Esophagus (tissue), 2 donors: Measurements from ENCODE around the gene IFRD2. TPM values are rescaled to one million over a fixed set of nuclear protein-coding genes. Genes with fewer than 3 reads are reported as not detected.

Experiments used
- H3K27ac ChIP-seq, 2 donors: one replicate each; pipeline ENCODE4 v1.5.1; 2013; ENCODE audit warnings: low read depth in 2 of 2, mild to moderate bottlenecking in 2 of 2, inconsistent platforms in 1 of 2, low read length in 1 of 2, moderate library complexity in 1 of 2
- H3K27me3 ChIP-seq, 2 donors: one replicate each; pipeline ENCODE4 v1.6.1; 2013; ENCODE audit warnings: low read length in 2 of 2, control low read depth in 1 of 2, mild to moderate bottlenecking in 1 of 2; ENCODE audit not compliant: insufficient read depth in 2 of 2, control insufficient read depth in 1 of 2
- H3K36me3 ChIP-seq, 2 donors: one replicate each; pipeline ENCODE4 v1.6.1; 2013; ENCODE audit warnings: low read length in 1 of 2; ENCODE audit not compliant: control insufficient read depth in 2 of 2, insufficient read depth in 2 of 2
- H3K4me1 ChIP-seq, 2 donors: one replicate each; pipeline ENCODE4 v1.6.1; 2013; ENCODE audit warnings: low read length in 1 of 2; ENCODE audit not compliant: control insufficient read depth in 2 of 2, insufficient read depth in 2 of 2
- H3K4me3 ChIP-seq, 2 donors: one replicate each; pipeline ENCODE4 v1.5.1; 2013; ENCODE audit warnings: low read length in 2 of 2, mild to moderate bottlenecking in 2 of 2, low read depth in 1 of 2, moderate library complexity in 1 of 2
- H3K9me3 ChIP-seq, 2 donors: one replicate each; pipeline ENCODE4 v1.6.1; 2013; ENCODE audit warnings: mild to moderate bottlenecking in 2 of 2, low read depth in 1 of 2, low read length in 1 of 2, moderate library complexity in 1 of 2; ENCODE audit not compliant: control insufficient read depth in 2 of 2, insufficient read depth in 1 of 2
- WGBS, 2 donors: extraction: QIAGEN DNeasy Blood & Tissue Kit; methylation state at CpG; one replicate each; pipeline ENCODE4 v1.1.7; 2013; 5-methylcytosine and 5-hydroxymethylcytosine counted together
- polyA plus RNA-seq, 2 donors: library from polyadenylated mRNA; stranded (reverse); fragments of 200-250 nt; gene quantifications; one replicate each; pipeline ENCODE4 v1.2.3, GENCODE V29; 2013
- donor health status: healthy with polysubstance abuse.
- donor health status: Bipolar disorder and iron deficiency.

The IFRD2 gene
- polyA plus RNA-seq, 2 donors, result 65.6 to 69.5 TPM

- H3K4me1 ChIP-seq, result peaks cover 0 to 21% of the 10 kb centered on the region in 2 donors
- peaks cover 16 to 25% of the 10 kb centered on the region in 2 donors for H3K36me3 ChIP-seq
- no peaks in the 10 kb centered on the region for H3K9me3 ChIP-seq
- H3K4me3 ChIP-seq, result no peak overlapping the region
- H3K27ac ChIP-seq, result peak overlapping the region; percentile 8 to 66
- no peaks in the 10 kb centered on the region for H3K27me3 ChIP-seq
- 81 to 83% methylated on average over 17 of the region's 17 CpGs for WGBS, 2 donors
Measured at GRCh38 chr3:50258029-50258680, 34.1 kb downstream of the IFRD2 start.

GRCh38 chr3:50256978-50257890 lies 35.0 kb downstream of the IFRD2 start:
- H3K27ac ChIP-seq, result peak overlapping the region; percentile 8 to 22
- 89 to 90% methylated on average over 20 of the region's 20 CpGs for WGBS, 2 donors
- no peaks in the 10 kb centered on the region for H3K9me3 ChIP-seq
- H3K36me3 ChIP-seq, result peaks cover 16 to 29% of the 10 kb centered on the region in 2 donors
- peaks cover 0 to 23% of the 10 kb centered on the region in 2 donors for H3K4me1 ChIP-seq
- no peak overlapping the region for H3K4me3 ChIP-seq
- no peaks in the 10 kb centered on the region for H3K27me3 ChIP-seq

- 39 to 67% methylated on average over 9 of the region's 9 CpGs for WGBS, 2 donors
- H3K36me3 ChIP-seq, result peaks cover 16 to 34% of the 10 kb centered on the region in 2 donors
- H3K27me3 ChIP-seq, result no peaks in the 10 kb centered on the region
- peaks cover 3 to 34% of the 10 kb centered on the region in 2 donors for H3K4me1 ChIP-seq
- no peak overlapping the region for H3K4me3 ChIP-seq
- H3K27ac ChIP-seq, result peak overlapping the region; percentile 77 to 85
- H3K9me3 ChIP-seq, result no peaks in the 10 kb centered on the region
Measured at GRCh38 chr3:50255251-50255615, 37.0 kb downstream of the IFRD2 start.

- H3K4me3 ChIP-seq, result no peak overlapping the region
- WGBS, 2 donors, result 63 to 68% methylated on average over 8 of the region's 8 CpGs
- no peaks in the 10 kb centered on the region for H3K27me3 ChIP-seq
- H3K27ac ChIP-seq, result peak overlapping the region; percentile 77 to 85
- H3K36me3 ChIP-seq, result peaks cover 16 to 35% of the 10 kb centered on the region in 2 donors
- no peaks in the 10 kb centered on the region for H3K9me3 ChIP-seq
- peaks cover 5 to 36% of the 10 kb centered on the region in 2 donors for H3K4me1 ChIP-seq
Measured at GRCh38 chr3:50254577-50255250, 37.5 kb downstream of the IFRD2 start.

- H3K9me3 ChIP-seq, result no peaks in the 10 kb centered on the region
- no peaks in the 10 kb centered on the region for H3K27me3 ChIP-seq
- 43 to 59% methylated on average over 8 of the region's 8 CpGs for WGBS, 2 donors
- H3K27ac ChIP-seq, result peak overlapping the region; percentile 74 to 88
- peaks cover 2 to 19% of the 10 kb centered on the region in 2 donors for H3K36me3 ChIP-seq
- H3K4me1 ChIP-seq, result peaks cover 11 to 59% of the 10 kb centered on the region in 2 donors
- H3K4me3 ChIP-seq, result no peak overlapping the region
Measured at GRCh38 chr3:50251220-50251619, 41.0 kb downstream of the IFRD2 start.

- WGBS, 2 donors, result 89 to 92% methylated on average over 4 of the region's 4 CpGs
- Histone ChIP-seq H3K27me3 (no peaks in the 10 kb centered on the region), H3K36me3 (peaks cover 0 to 17% of the 10 kb centered on the region in 2 donors), H3K9me3 (no peaks in the 10 kb centered on the region), H3K4me1 (peaks cover 14 to 65% of the 10 kb centered on the region in 2 donors), H3K27ac (peak overlapping the region in 1 of 2 donors; percentile 91), H3K4me3 (no peak overlapping the region)
Measured at GRCh38 chr3:50250514-50250913, 41.7 kb downstream of the IFRD2 start.

GRCh38 chr3:50249457-50249856 lies 42.8 kb downstream of the IFRD2 start:
- Histone ChIP-seq H3K27ac (peak overlapping the region; percentile 60 to 91), H3K4me3 (no peak overlapping the region), H3K4me1 (peaks cover 19 to 62% of the 10 kb centered on the region in 2 donors), H3K27me3 (no peaks in the 10 kb centered on the region), H3K36me3 (peaks cover 0 to 22% of the 10 kb centered on the region in 2 donors), H3K9me3 (no peaks in the 10 kb centered on the region)
- 83 to 86% methylated on average over 5 of the region's 5 CpGs for WGBS, 2 donors

- no peak overlapping the region for H3K4me3 ChIP-seq
- no peaks in the 10 kb centered on the region for H3K9me3 ChIP-seq
- H3K27ac ChIP-seq, result peak overlapping the region; percentile 60 to 91
- 20 to 26% methylated on average over 3 of the region's 3 CpGs for WGBS, 2 donors
- peaks cover 0 to 21% of the 10 kb centered on the region in 2 donors for H3K36me3 ChIP-seq
- peaks cover 19 to 63% of the 10 kb centered on the region in 2 donors for H3K4me1 ChIP-seq
- no peaks in the 10 kb centered on the region for H3K27me3 ChIP-seq
Measured at GRCh38 chr3:50248387-50248786, 43.8 kb downstream of the IFRD2 start.

GRCh38 chr3:50246517-50246954 lies 45.7 kb downstream of the IFRD2 start:
- H3K4me1 ChIP-seq, result peaks cover 32 to 69% of the 10 kb centered on the region in 2 donors
- H3K9me3 ChIP-seq, result no peaks in the 10 kb centered on the region
- WGBS, 2 donors, result 18 to 23% methylated on average over 10 of the region's 10 CpGs
- peaks cover 0 to 13% of the 10 kb centered on the region in 2 donors for H3K36me3 ChIP-seq
- no peaks in the 10 kb centered on the region for H3K27me3 ChIP-seq
- H3K27ac ChIP-seq, result peak overlapping the region; percentile 81 to 94
- peak overlapping the region in 1 of 2 donors; percentile 51 for H3K4me3 ChIP-seq
